Right hindlimb (tissue), 1 donor: ENCODE measurements around the gene LMO1.

Source experiments
- DNase-seq: peaks from one replicate; pipeline ENCODE4 v3.0.0-alpha.2; 2018

LMO1 gene

GRCh38 chr11:8263109-8263768 lies 439 bp downstream of the LMO1 start:
- peak; percentile 29 for DNase-seq

GRCh38 chr11:8262552-8263108 lies 1.0 kb downstream of the LMO1 start:
- DNase-seq, result peak; percentile 76

- peak; percentile 17 for DNase-seq
Observed at GRCh38 chr11:8261921-8262551, 1.6 kb downstream of the LMO1 start.

GRCh38 chr11:8261291-8261690 lies 2.4 kb downstream of the LMO1 start:
- DNase-seq, result peak; percentile 7

GRCh38 chr11:8260202-8260966 lies 3.3 kb downstream of the LMO1 start:
- DNase-seq, result peak; percentile 2

GRCh38 chr11:8259306-8259959 lies 4.2 kb downstream of the LMO1 start:
- no peak for DNase-seq

GRCh38 chr11:8258784-8259183 lies 4.9 kb downstream of the LMO1 start:
- DNase-seq, result no peak

- no peak for DNase-seq
Observed at GRCh38 chr11:8258289-8258688, 5.4 kb downstream of the LMO1 start.

- DNase-seq, result no peak
Observed at GRCh38 chr11:8257003-8257664, 6.5 kb downstream of the LMO1 start.

- DNase-seq, result no peak
Observed at GRCh38 chr11:8256271-8257002, 7.2 kb downstream of the LMO1 start.

- no peak for DNase-seq
Observed at GRCh38 chr11:8253566-8253965, 10.1 kb downstream of the LMO1 start.

GRCh38 chr11:8252946-8253345 lies 10.7 kb downstream of the LMO1 start:
- DNase-seq, result peak; percentile 4

GRCh38 chr11:8252388-8252787 lies 11.3 kb downstream of the LMO1 start:
- DNase-seq, result peak; percentile 2

- peak; percentile 11 for DNase-seq
Observed at GRCh38 chr11:8251616-8252295, 11.9 kb downstream of the LMO1 start.

- peak; percentile 8 for DNase-seq
Observed at GRCh38 chr11:8250981-8251615, 12.6 kb downstream of the LMO1 start.

GRCh38 chr11:8250434-8250833 lies 13.2 kb downstream of the LMO1 start:
- DNase-seq, result peak; percentile 28

GRCh38 chr11:8249482-8249881 lies 14.2 kb downstream of the LMO1 start:
- no peak for DNase-seq

- DNase-seq, result no peak
Observed at GRCh38 chr11:8248786-8249185, 14.9 kb downstream of the LMO1 start.

- DNase-seq, result no peak
Observed at GRCh38 chr11:8247312-8247711, 16.4 kb downstream of the LMO1 start.

GRCh38 chr11:8243458-8243857 lies 20.2 kb downstream of the LMO1 start:
- DNase-seq, result no peak
